Activated CD4-positive, alpha-beta T cell treated with anti-CD3 and anti-CD28 coated beads, Interleukin-2, amount 50 U/mL, for 48 hours (primary cell): ENCODE measurements around the gene CDK8.

ENCODE experiments used
- DNase-seq, 2 experiments: peaks; one replicate each; pipeline ENCODE4 v3.0.0-alpha.2; 2020

CDK8 gene

DNA sequence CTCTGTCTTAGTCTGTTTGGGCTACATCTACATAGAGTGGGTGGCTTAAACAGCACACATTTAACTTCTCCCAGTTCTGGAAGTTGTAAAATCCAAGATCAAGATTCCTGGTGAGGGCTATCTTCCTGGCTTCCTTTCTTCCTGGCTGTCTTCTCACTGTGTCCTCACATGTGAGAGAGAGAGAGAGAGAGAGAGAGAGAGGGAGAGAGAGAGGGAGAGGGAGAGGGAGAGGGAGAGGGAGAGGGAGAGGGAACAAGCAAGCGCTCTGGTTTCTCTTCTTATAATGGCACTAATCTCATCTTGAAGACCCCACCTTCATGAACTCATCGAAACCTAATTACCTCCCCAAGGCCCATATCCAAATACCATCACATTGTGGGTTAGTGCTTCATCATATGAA, 69.2 kb downstream of the CDK8 start:
- no peak for DNase-seq

DNA sequence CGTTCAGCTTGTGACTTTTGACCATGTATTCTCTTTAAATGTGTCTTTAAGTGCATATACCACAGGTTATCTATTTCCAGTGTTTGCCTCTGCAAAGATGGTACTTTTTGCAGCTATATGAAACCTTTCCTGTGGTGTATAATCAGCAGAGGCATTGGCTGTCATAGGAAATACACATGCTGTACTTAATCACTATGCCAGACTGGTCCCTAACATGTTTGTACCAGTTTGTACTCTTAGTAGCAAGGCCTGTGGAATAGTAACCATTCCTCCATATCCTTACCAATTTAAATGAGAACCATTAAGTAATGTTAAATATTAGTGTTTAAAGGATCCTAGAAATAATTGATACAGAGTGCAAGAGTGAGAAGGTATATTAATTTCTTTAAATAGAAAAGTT, 69.8 kb downstream of the CDK8 start:
- DNase-seq = no peak

DNA sequence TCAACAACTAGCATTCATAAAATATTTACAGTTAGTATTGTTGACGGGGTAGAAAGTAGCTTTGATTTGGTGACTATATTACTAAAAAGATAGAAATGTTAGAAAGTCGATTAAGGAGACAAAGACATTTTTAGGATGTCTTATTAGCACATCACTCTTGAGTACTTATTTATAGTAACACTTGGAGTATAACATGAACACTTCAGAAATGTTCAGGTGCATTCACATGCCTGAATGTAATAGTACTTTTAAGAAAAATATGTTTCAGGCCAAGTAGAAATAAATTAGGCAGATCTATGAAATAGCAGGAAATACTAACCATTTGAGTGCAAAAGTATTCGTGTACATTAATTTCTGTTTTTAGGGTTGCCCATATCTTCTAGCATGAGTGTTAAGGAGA, 70.4 kb downstream of the CDK8 start:
- no peak for DNase-seq

DNA sequence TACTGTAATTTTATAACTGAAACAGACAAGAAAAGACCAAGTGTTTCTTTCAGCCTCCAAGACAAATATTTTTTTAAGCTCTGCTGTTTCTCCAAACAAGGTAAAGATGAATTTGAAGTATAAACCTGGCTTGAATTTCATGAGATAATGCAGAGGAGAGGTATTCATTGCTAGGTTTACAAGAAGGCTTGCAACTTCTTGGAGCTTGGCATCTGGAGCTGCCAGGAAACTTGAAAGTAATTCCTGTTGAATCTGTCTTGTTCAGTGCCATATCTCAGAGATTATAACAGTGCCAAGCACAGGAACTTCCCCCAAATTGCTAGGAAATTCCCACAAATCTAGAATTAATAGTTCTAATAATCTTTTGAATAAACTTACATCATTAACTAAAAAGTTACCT, 70.9 kb downstream of the CDK8 start:
- no peak for DNase-seq

DNA sequence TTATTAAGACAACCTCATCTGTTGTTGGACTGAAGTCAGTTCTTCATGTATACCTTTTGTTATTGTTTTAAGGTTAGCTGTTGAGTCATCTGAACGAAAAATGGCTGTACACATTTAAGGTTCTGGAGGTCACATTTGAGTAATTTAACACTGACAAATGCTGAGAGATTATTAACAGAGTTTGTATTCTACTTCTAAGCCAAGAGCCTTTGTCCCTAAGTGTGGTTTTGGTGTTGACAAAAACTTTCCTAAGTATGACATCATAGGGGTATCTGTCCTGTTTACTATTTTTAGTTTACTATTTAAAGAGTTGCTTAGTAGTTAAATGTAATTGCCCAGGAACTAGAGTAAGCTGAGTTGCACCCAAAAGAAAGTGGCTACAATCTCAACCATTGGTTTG, 71.9 kb downstream of the CDK8 start:
- DNase-seq = no peak

DNA sequence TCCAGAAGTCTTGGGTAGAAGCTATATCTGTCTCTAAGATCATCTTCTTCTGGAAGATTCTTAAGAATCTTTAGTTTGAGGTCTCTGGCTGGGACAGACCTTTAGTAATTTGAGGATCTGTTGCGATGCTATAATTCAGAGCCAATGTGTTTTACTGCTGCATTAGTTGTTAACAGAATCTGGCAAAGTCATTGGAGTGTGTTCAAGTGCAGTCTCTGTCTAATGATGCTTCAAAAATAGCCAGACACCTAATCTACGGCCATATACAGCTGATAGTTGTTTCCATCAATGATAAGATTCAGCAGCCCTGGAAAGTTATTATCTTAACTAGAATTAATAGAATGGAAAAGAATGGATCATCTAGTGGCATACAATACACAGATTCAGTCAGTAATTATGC, 72.6 kb downstream of the CDK8 start:
- no peak for DNase-seq

DNA sequence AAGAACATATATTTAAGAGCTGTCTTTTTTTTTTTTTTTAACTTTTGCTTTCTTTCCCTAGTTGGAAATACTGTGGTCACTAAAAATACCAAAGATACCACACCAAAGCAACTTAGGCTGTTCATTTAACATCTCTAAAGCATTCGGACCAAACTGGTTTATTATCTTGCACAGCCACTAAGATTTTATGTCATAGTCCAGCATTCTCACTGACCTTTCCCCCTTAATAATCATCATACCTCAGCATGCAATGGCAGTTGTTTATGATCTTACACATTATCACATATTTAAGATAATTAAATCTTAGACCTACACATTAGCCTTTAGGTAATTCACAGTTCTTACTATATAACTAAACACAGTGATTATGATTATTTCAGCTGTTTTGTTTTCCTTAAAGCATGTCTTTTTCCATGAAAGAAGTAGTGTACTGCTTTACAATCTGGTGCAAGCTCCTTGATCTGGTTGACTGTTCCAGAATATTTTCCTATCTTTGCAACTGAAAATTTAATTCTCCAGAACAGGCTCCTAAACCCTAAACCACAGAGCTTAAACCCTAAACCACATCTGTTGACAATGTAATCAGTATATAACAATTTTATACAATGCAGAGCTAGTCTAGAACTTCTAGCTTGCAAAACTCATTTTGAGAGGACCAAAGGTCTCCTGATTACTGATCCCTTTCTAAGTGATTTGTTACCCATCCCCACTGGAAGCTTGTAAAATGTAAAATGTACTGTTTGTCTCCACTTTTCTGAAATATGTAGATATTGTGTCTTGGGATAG, 74.2 kb downstream of the CDK8 start:
- DNase-seq = no peak

DNA sequence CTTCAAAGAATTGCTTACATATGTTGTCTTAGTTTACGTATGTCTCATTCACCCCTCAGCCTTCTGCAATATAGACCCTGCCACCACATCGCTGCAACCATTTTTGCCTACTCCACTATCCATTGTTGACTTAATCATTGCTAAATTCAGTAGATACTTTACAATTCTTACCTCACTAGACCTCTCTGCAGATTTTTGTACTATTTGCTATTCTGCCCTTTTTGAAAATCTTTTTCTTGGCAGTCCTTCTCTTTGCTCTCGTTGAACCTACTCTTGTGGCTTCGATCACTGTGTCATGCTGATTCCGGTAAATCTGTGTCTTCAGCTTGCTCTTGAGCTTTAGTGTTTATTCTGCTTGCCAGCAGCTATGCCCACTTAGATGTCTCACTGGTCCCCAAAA, 81.2 kb downstream of the CDK8 start:
- DNase-seq = no peak

DNA sequence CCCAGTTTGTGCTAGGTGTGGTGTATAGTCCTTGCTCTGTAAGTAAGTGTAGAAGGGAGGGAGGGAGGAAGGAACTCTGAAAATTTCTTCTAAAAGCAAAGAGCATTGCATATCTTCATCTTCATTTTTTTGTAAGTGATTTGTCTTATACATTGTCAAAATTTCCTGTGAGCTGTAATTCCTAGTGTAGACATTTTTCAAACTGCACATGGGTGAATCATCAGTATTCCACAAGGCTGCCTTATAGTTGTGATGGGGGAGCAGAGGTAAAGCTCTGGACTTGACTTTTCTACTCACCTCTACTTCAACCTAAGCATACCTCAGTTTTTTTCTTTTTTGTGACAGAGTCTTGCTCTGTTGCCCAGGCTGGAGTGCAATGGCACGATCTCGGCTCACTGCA, 86.9 kb downstream of the CDK8 start:
- no peak for DNase-seq

DNA sequence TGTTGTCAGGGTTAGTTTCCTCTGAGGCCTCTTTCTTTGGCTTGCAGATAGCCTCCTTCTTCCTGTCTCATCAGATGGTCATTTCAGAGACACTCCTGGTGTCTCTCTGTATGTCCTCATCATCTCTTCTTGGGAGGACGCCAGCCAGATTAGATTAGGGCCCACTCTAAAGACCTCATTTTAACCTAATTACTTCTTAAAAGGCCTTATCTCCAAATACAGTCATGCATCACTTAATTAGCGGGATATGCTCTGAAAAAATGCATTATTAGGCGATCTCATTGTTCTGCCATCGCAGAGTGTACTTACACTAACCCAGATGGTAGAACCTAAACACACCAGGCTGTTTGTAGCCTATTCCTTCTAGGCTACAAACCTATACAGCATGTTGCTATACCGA, 89.0 kb downstream of the CDK8 start:
- no peak for DNase-seq

DNA sequence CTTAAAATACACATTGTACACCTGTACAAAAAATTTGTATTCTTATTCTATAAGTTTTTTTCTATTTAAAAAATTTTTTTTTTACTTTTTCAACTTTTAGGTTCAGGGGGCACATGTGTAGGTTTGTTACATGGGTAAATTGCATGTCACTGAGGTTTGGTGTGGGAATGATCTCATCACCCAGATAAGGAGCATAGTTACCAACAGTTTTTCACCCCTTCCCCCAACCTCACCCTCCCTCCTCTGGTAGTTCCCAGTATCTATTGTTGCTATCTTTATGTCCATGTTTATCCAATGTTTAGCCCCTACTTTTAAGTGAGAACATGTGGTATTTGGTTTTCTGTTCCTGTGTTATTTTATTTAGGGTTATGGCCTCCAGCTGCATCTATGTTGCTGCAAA, 89.9 kb downstream of the CDK8 start:
- DNase-seq = no peak

DNA sequence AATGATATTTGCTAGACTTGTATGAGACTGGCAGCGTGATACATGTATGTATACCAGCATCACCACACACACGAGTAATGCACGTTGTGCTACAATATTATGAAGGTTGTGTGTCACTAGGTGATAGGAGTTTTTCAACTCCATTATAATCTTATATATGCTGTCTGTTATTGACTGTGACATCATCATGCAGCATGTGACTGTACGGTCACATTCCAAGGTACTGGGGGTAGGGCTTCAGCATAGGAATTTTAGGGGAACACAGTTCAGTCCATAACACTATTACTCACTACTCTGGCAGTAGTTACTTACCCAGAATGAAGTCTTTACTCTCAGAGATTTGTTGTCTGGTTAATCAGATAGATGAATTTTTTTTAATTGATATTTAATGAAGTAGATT, 91.1 kb downstream of the CDK8 start:
- DNase-seq = no peak

DNA sequence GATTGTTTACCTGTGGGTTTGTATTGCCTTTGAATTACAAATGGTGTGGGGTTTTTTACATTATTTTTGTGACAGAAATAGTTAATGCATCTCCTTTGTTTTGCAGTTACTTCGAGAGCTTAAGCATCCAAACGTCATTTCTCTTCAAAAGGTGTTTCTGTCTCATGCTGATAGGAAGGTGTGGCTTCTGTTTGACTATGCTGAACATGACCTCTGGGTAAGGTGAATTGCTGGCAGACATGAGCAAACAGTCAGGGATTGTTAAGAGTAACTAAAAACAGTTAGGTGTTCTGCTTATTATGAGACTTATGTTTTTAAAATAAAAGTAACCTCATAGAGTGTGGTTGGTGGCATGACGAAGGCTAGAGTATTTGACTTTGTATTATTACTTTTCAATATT, 95.0 kb downstream of the CDK8 start:
- no peak for DNase-seq

DNA sequence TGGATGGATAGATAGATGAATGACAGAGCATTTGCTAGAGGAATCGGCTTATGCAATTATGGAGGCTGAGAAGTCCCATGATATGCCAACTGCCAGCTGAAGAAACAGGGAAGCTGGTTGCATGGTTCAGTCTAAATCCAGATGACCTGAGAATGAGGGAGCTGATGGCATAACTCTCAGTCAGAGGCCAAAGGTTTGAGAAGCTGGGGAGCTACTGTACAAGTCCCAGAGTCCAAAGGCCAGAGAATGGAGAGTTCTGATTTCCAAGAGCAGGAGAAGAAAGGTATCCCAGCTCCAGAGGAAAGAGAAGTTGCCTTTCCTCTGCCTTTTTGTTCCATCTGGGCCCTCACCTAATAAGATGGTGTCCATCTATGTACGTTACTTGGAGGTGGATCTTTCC, 108.3 kb downstream of the CDK8 start:
- no peak for DNase-seq

DNA sequence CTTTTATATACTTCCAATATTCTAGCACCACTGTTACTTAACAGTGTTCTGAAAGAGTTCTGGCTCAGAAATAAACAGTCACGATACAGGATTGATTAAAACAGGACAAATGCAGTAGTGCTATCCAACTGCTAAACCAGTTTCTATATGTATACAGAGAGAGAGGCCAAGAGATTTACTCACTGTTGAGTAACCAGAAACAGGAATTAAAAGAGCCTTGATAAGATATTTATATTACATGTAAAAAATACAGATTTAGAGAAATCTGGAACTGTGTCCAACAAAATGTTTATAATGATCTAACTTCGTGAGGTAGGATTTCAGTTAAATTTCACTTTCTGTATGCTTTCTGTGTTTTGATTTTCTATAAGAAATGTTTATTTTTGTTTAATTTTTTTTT, 116.6 kb downstream of the CDK8 start:
- DNase-seq = no peak

DNA sequence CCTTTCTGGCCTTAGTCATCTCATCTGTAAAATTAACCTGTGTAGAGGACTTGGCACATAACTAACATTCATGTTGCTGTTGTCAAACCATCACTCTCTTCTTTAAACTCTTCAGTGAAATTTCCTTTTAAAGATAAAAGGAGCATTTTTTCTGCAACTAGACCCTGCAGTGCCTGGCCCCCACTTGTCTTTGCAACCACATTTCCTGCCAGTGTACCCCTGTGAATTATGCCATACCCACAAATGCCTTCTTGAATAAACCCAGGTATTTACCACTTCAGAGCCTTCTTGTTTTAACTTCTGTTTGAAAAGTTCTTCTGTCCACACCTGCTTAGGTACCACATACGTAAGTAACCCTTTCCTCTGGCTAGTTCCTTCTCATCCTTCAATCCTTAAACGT, 118.8 kb downstream of the CDK8 start:
- no peak for DNase-seq

DNA sequence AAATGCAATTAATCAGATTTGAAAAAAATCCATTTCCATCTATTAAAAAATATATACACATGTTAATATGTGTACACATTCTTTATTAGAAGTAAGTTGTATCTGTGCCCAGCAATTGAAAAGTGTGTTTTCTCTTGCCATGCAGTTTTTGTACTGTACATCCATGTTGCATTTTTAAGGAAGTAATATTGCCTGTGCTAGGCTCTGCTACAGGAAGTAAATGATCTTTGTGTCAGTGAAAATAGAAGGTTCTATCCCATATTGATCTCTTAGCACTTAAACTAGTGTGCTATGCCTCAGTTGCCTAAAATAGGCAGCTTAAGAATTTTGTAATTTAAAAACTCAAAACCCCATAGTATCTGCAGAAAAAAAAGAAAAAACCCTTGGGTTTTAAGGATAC, 122.5 kb downstream of the CDK8 start:
- DNase-seq = no peak

DNA sequence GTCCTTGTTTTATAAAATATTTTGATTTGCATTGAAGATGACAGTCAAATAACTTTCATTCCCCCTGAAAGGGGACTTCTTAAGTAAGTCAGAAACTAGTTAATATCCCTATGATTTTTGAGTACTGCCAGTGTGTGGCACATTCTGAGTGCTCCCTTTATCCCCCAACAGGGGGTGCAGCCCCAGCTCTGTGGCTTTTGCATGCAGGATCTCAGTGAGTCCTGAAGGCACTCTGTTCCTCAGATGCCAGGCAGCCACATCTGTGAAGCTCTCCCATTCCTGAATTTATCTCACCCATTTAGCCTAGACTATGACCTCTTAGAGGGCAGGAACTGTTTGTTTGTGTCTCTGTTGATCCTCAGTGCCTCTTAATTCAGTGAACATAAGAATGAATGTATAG, 123.1 kb downstream of the CDK8 start:
- no peak for DNase-seq

DNA sequence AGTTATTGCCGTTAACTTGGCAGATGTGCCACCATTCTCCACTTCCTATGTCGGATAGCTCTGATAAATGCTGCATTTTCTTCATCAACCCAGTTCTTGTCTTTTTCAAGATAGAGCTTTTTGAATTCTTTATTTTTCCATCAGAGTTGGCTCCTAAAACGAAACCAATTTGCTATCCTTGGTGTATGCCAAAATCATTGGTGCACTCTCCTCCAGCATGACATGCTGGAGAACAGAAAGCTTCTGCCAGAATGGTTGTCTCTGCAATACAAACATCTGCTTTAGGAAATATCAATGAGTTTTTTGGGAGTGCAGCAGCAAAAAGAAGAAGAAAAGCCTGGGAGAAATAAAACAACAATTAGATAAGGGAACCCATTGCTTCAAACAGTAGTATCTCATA, 124.2 kb downstream of the CDK8 start:
- DNase-seq = no peak

DNA sequence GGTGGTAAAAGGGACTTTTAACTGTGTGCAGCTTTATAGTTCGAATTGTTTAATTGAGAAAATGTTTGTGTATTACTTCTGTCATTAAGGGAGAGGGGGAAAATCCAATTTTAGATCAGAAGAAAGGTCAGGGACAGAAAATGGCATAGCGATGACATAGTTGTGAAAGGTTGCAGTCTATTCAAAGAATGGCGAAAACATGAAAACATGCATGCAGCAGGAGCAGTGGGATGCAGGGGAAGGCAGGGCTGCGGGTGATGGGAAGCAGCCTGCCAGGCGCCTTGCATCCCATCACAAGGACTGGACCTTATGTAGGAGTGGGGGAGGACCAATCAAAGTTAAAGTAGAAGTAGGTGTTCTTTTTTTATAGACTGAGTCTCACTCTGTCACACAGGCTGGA, 125.9 kb downstream of the CDK8 start:
- no peak for DNase-seq

DNA sequence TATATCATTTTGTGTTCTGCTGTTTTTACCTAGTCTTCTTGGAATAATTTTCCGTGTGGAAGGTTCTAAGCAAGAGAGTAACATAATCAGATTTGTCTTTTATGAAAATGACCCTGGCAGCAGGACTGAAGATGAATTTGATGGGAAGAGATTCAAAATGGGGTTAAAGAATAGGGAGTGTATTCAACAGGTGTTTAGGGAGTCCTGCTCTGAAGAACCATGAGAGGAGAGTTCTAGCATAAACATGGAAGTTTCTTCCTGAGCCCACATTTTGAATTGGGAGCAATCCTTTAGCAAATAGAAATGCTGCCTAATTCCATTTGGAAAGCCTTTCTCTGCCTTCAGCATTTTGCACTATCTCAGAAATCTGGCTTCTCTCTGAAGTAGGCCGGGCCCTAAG, 127.0 kb downstream of the CDK8 start:
- no peak for DNase-seq

DNA sequence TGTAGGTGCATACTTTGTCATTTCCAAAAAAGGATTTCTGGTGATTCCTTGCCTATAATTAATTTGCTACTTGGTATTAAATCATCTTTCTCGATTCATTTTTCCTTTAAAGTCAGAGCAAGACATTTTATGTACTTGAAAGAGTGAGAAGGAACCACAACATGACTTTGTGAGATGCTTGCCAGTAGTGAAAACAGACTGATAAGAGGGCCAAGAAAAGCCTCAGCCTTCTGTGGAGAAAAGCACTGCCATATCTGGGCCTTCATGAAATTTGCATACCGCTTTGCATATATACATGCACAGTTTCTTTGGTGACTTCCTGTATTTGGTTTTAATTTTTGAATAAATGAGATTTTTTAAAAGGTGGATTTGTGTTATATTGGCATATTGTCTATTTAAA, 128.4 kb downstream of the CDK8 start:
- no peak for DNase-seq

DNA sequence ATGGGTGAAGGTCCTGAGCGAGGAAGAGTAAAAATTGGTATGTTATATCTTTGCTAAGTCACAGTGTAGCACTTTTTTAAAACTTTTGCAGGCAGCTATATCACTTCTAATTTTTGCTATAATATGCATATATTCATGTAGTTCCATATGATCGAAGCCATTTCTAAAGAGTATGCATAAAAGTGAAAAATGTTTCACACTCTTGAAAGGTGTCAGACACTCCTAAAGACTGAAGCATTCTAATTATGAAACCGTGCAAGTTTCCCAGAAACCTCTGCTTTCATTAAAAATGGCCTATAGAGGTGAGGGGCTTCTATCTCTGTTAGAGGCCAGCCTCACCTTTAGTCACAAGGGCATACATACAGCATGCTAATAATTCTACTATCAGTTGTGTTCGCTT, 128.9 kb downstream of the CDK8 start:
- no peak for DNase-seq

DNA sequence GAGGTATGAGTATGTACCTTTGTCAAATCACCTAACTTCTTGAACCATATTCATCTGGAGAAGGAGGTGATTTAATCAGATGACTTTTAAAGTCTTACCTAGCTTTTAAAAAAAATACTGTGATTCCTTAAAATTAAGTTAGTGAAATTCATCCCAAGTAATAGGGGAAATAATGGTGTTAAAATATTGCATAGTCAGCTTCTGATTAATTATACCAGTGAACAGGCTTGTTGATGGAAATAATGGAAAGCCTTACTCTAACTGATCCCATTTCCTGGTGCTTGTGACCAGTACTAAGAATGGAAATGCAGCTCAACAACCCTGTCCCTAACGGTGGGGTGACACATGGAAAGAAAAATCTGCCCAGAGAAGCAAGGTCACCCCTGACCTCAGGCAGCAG, 130.7 kb downstream of the CDK8 start:
- DNase-seq = no peak

DNA sequence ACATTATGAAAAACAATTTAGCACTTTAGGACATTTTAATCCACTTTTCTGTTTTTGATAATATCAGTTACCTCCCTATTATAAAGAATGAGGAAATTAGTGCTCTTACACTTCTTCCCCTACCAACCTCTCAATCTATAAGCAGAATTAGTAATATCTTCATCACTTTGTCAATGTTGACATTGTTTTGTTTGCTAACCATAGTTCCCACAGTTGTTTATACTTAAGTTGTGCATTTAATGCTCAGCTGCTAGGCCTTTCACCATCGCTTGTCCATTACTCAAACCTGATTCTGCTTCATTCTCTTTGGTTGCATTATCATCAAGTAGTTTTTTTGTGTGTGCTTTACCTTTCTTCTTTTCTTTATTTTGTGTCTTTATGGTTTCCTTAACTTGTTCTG, 132.1 kb downstream of the CDK8 start:
- no peak for DNase-seq

DNA sequence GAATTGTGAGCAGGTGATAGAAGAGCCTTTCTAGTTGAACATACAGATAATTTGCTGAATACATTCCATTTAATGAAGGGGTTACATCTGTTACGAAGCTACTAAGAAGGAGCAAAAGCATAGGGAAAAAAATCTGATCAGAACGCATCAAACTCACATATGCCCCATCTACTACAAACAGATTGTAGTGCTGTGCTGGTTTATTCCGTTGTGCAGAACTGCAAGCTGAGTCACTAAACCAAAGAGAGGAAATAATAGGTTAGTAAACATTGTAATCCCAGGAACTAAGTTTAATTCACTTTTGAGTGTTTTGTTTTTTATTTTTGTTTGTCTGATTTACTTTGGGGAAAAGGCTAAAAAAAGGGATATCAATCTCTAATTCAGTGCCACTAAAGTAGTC, 136.3 kb downstream of the CDK8 start:
- DNase-seq = no peak
